HCT116 (cell line): ENCODE results near the gene FRMD4A. TPM values are rescaled to one million over a fixed set of nuclear protein-coding genes. Genes with fewer than 3 reads are reported as not detected.

ENCODE experiments used
- ATAC-seq: fragments of 200-7000 bp; cut with Tn5 transposase; 2 replicates; pipeline ENCODE4 v1.9.1; 2020; ENCODE audit warnings: mild to moderate bottlenecking, moderate library complexity
- BruUV-seq: library from RNA; stranded (reverse); fragments of 400-500 nt; replicated peaks from 2 replicates; lab custom pipeline; 2021; lab: Mats Ljungman, UMichigan
- CTCF ChIA-PET: fragments of 300-600 bp; sonication (Branson Sonifier 250); formaldehyde crosslinking; loops from one replicate; lab custom pipeline; 2021; ENCODE audit warnings: antibody characterized with exemption; lab: Charles Lee
- POLR2A ChIA-PET: fragments of 300-600, 350-600 bp; sonication (Branson Sonifier 250); formaldehyde crosslinking; loops from one replicate; lab custom pipeline; 2021; ENCODE audit warnings: antibody characterized with exemption; lab: Charles Lee
- RAD21 ChIA-PET, 2 experiments: fragments of 300-600 bp; sonication (Branson Sonifier 250); formaldehyde crosslinking; loops; one replicate each; lab custom pipeline; 2023; ENCODE audit warnings: low total read pairs in 2 of 2; ENCODE audit not compliant: uncharacterized antibody in 2 of 2, unreplicated experiment in 2 of 2, low non-redundant PET in 1 of 2; lab: Charles Lee
- DNase-seq: peaks from one replicate; pipeline ENCODE4 v3.0.0-alpha.2; 2010; ENCODE audit warnings: low read depth, low spot score
- H2AFZ ChIP-seq: fragments of 200-600 bp; shearing (Covaris generic), sonication (generic); 2 replicates; pipeline ENCODE4 v1.6.1; 2017; ENCODE audit warnings: low read depth, mixed run types, mixed read lengths, antibody characterized with exemption, low read length; ENCODE audit not compliant: poor library complexity, severe bottlenecking
- H3K27ac ChIP-seq: 2 replicates; pipeline ENCODE4 v1.5.1; 2012; ENCODE audit warnings: low read depth, low read length
- H3K27me3 ChIP-seq: fragments of 200-600 bp; sonication (generic); 2 replicates; pipeline ENCODE4 v1.6.1; 2016; ENCODE audit warnings: mixed run types, low read length, mixed read lengths; ENCODE audit not compliant: insufficient read depth
- H3K36me3 ChIP-seq, 2 experiments: fragments of 200-500 bp in 1 of 2; fragments of 200-600 bp in 1 of 2; sonication (Bioruptor generic) in 1 of 2; sonication (generic) in 1 of 2; 2 replicates each; pipeline versions ENCODE4 v1.5.1 to v1.6.1; 2014 to 2016; ENCODE audit warnings: low read length in 2 of 2, inconsistent platforms in 1 of 2, mixed read lengths in 1 of 2, mixed run types in 1 of 2; ENCODE audit not compliant: insufficient read depth in 2 of 2, control insufficient read depth in 1 of 2
- H3K4me1 ChIP-seq, 2 experiments: fragments of 200-600 bp in 1 of 2; sonication (generic) in 1 of 2; 2 replicates each; pipeline versions ENCODE4 v1.5.1 to v1.6.1; 2012 to 2017; ENCODE audit warnings: low read length in 2 of 2, inconsistent platforms in 1 of 2, mild to moderate bottlenecking in 1 of 2, mixed read lengths in 1 of 2, mixed run types in 1 of 2, moderate library complexity in 1 of 2; ENCODE audit not compliant: insufficient read depth in 2 of 2, control insufficient read depth in 1 of 2
- H3K4me2 ChIP-seq: fragments of 200-600 bp; sonication (generic); 2 replicates; pipeline ENCODE4 v1.6.1; 2017; ENCODE audit warnings: mixed run types, low read length, mixed read lengths
- H3K4me3 ChIP-seq, 2 experiments: fragments of 200-600 bp in 1 of 2; sonication (generic) in 1 of 2; replicated peaks in 1 of 2; 2 replicates each; pipeline ENCODE4 v1.5.1; 2011 to 2016; ENCODE audit warnings: low read length in 2 of 2, control low read depth in 1 of 2, low read depth in 1 of 2, mild to moderate bottlenecking in 1 of 2, mixed read lengths in 1 of 2, mixed run types in 1 of 2
- H3K79me2 ChIP-seq: fragments of 200-600 bp; sonication (generic); 2 replicates; pipeline ENCODE4 v1.6.1; 2017; ENCODE audit warnings: mild to moderate bottlenecking, mixed run types, low read length, moderate library complexity, mixed read lengths; ENCODE audit not compliant: insufficient read depth
- H3K9ac ChIP-seq: fragments of 200-600 bp; sonication (generic); 2 replicates; pipeline ENCODE4 v1.6.1; 2016; ENCODE audit warnings: low read length, mixed read lengths
- H3K9me2 ChIP-seq: fragments of 200-600 bp; sonication (generic), shearing (Covaris generic); 2 replicates; pipeline ENCODE4 v1.6.1; 2017; ENCODE audit warnings: mixed run types, mild to moderate bottlenecking, moderate library complexity; ENCODE audit not compliant: insufficient read depth
- H3K9me3 ChIP-seq, 2 experiments: fragments of 200-500 bp in 1 of 2; fragments of 200-600 bp in 1 of 2; sonication (Bioruptor generic) in 1 of 2; sonication (generic) in 1 of 2; 2 replicates each; pipeline ENCODE4 v1.6.1; 2014 to 2017; ENCODE audit warnings: low read length in 2 of 2, mixed read lengths in 2 of 2, inconsistent platforms in 1 of 2, low read depth in 1 of 2, mild to moderate bottlenecking in 1 of 2, mixed run types in 1 of 2, moderate library complexity in 1 of 2; ENCODE audit not compliant: control insufficient read depth in 1 of 2, insufficient read depth in 1 of 2
- H4K20me1 ChIP-seq: fragments of 200-600 bp; sonication (generic), shearing (Covaris generic); 2 replicates; pipeline ENCODE4 v1.6.1; 2017; ENCODE audit warnings: mixed run types, mild to moderate bottlenecking, moderate library complexity; ENCODE audit not compliant: insufficient read depth
- CBX3 ChIP-seq: IDR thresholded peaks from 2 replicates; pipeline ENCODE4 v1.6.1; 2012; ENCODE audit warnings: low read depth
- CEBPB ChIP-seq: IDR thresholded peaks from 2 replicates; pipeline ENCODE4 v1.6.1; 2012; ENCODE audit warnings: low read depth
- JUND ChIP-seq: IDR thresholded peaks from 2 replicates; pipeline ENCODE4 v1.6.1; 2012
- MAX ChIP-seq: IDR thresholded peaks from 2 replicates; pipeline ENCODE4 v1.6.1; 2012
- REST ChIP-seq: IDR thresholded peaks from 2 replicates; pipeline ENCODE4 v1.6.1; 2012; ENCODE audit warnings: low read depth
- SIN3A ChIP-seq: IDR thresholded peaks from 2 replicates; pipeline ENCODE4 v1.6.1; 2012; ENCODE audit warnings: low read depth
- ZBTB33 ChIP-seq: IDR thresholded peaks from 2 replicates; pipeline ENCODE4 v1.6.1; 2011; ENCODE audit warnings: mild to moderate bottlenecking, low read length, moderate library complexity; ENCODE audit not compliant: insufficient replicate concordance; ENCODE audit errors: extremely low read depth
- ZNF274 ChIP-seq: fragments of 200-500 bp; sonication (Bioruptor generic); IDR thresholded peaks from 2 replicates; pipeline ENCODE4 v1.6.1; 2014; ENCODE audit warnings: mild to moderate bottlenecking, low read depth, low read length, inconsistent platforms
- intact Hi-C: fragments of 100-400 bp; cut with micrococcal nuclease; formaldehyde crosslinking; loops from 2 replicates; pipeline ENCODE4 v1.10.0; 2022
- total RNA-seq: library from RNA; stranded (reverse); gene quantifications from one replicate; pipeline ENCODE4 v1.2.1, GENCODE V29; 2021; ENCODE audit not compliant: unreplicated experiment

Gene FRMD4A
- total RNA-seq, 1 experiment from 2014 or later: 0.20 TPM

GRCh38 chr10:14360515-14360914 is 29.8 kb upstream of the FRMD4A start:
- CTCF ChIA-PET: no interaction called here
- no peaks in the 10 kb centered on the region for H4K20me1 ChIP-seq
- H3K27ac ChIP-seq: no peak overlapping the region
- H3K36me3 ChIP-seq: no peaks in the 10 kb centered on the region
- POLR2A ChIA-PET: no interaction called here
- intact Hi-C loops: no loop called here
- H2AFZ ChIP-seq: no peak overlapping the region
- H3K4me3 ChIP-seq: no peak overlapping the region
- no peaks in the 10 kb centered on the region for H3K79me2 ChIP-seq
- H3K9me2 ChIP-seq: no peaks in the 10 kb centered on the region
- H3K9me3 ChIP-seq: no peaks in the 10 kb centered on the region
- H3K4me2 ChIP-seq: no peak overlapping the region
- no peaks in the 10 kb centered on the region for H3K4me1 ChIP-seq
- RAD21 ChIA-PET: no interaction called here
- TF ChIP-seq MAX (no peak), REST (no peak), ZNF274 (no peak), CEBPB (no peak), CBX3 (no peak), ZBTB33 (no peak), SIN3A (no peak), JUND (no peak)
- no TSS peak for BruUV-seq
- DNase-seq: no peak
- ATAC-seq: no peak
- peaks cover 61% of the 10 kb centered on the region for H3K27me3 ChIP-seq
- no peak overlapping the region for H3K9ac ChIP-seq
